ENCODE measurements around the gene FUT7. TPM values are rescaled to one million over a fixed set of nuclear protein-coding genes. Genes with fewer than 3 reads are reported as not detected.

The FUT7 gene
- total and polyA plus RNA-seq, 2 of the 13 experiments (the other 11 are each of a cell fraction or from before 2014, with no cell fraction given): 0.05 TPM; not detected in 1

DNA sequence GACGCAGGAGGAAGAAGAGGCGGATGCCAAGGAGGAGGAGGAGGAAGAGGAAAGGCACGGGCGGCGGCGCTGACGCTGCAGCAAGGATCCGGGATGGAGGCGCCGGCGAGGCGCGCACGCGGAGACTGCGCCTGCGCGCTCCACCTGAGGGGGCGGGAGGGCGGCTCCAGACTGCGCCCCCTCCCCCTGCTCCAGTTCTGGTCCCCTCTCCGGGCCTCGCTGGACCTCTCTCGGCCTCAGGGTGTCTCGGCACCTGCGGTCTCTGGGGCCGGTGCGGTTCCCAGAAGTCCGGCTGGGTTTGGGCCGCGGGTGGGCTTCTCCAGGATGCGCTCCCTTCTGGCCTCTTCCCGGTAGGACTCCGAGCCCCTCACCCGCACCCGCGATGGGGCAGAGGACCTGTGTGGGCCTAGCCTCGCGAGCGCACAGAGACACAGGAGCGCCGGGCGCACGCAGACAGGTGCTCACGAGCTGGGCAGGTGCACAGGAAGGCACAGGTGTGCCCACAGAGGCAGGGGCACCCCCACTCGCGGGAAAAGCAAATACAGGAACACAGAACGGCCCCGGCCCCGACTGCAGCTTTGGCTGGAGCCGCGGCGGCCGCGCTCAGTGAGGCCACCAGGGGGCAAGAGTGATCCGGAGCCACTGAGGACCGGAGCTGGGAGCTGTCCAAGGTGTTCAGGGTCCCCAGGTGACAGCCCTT, 14.3 kb upstream of the FUT7 start, which contains the start of gene NPDC1 (continued):
- peak; percentile 33; the same call in 1 of the 2 replicates for TF ChIP-seq FOSL2 (CRISPR knock-in tag; IDR thresholded peaks at IDR 0.05)
- TF ChIP-seq, protein P1, sequence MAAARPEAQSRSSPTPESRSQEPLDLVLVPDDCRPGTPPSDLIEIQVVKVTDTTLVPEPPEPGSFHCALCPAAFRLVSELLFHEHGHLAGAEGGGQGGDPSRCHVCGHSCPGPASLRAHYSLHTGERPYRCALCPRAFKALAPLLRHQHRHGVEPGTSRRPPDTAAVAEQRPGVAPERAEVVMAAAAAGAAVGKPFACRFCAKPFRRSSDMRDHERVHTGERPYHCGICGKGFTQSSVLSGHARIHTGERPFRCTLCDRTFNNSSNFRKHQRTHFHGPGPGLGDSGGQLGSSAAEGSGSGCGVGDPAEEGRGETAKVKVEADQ (CRISPR knock-in tag; IDR thresholded peaks at IDR 0.05; ENCODE audit: borderline replicate concordance): peak; percentile 21; the same call in 1 of the 2 replicates
- peak; percentile 64; the same call in 1 of the 2 replicates for TF ChIP-seq TFAP4 (IDR thresholded peaks at IDR 0.05; ENCODE audit: borderline replicate concordance, low read depth)
- peak; percentile 93 for TF ChIP-seq CTCF (CRISPR knock-in tag; IDR thresholded peaks at IDR 0.05)
- peak; percentile 84 for TF ChIP-seq HMGXB3 (CRISPR knock-in tag; IDR thresholded peaks at IDR 0.05; ENCODE audit: borderline replicate concordance)
- no peak for TF ChIP-seq ATRX (CRISPR knock-in tag; IDR thresholded peaks at IDR 0.05; ENCODE audit: borderline replicate concordance)
- TF ChIP-seq ZSCAN12 (CRISPR knock-in tag; IDR thresholded peaks at IDR 0.05): peak; percentile 78; the same call in 1 of the 2 replicates
- peak; percentile 50; the same call in 1 of the 2 replicates for TF ChIP-seq MYC (CRISPR knock-in tag; IDR thresholded peaks at IDR 0.05; ENCODE audit: borderline replicate concordance)
- TF ChIP-seq, protein P2, sequence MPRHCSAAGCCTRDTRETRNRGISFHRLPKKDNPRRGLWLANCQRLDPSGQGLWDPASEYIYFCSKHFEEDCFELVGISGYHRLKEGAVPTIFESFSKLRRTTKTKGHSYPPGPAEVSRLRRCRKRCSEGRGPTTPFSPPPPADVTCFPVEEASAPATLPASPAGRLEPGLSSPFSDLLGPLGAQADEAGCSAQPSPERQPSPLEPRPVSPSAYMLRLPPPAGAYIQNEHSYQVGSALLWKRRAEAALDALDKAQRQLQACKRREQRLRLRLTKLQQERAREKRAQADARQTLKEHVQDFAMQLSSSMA (CRISPR knock-in tag; IDR thresholded peaks at IDR 0.05): peak; percentile 78; the same call in 1 of the 2 replicates
- no peak for TF ChIP-seq PLRG1 (conservative IDR thresholded peaks at IDR 0.05)
- no peak for TF ChIP-seq ZFAT (CRISPR knock-in tag; conservative IDR thresholded peaks at IDR 0.05)
- peak; percentile 56; the same call in 1 of the 2 replicates for TF ChIP-seq ISL2 (CRISPR knock-in tag; IDR thresholded peaks at IDR 0.05)
- no peak for TF ChIP-seq ADNP (CRISPR knock-in tag; IDR thresholded peaks at IDR 0.05)
- TF ChIP-seq ZBTB3 (CRISPR knock-in tag; IDR thresholded peaks at IDR 0.05; ENCODE audit: borderline replicate concordance, low read depth): peak; percentile 53; the same call in 1 of the 2 replicates
- no peak for TF ChIP-seq ZNF672 (CRISPR knock-in tag; IDR thresholded peaks at IDR 0.05)
- TF ChIP-seq RARG (CRISPR knock-in tag; IDR thresholded peaks at IDR 0.05; ENCODE audit: low read depth): no peak
